LoVo (cell line): ENCODE results near the gene CNN1.
"Not testable (repeated sequence)": the region's sequence is repeated elsewhere in the genome, so short reads cannot be mapped to it uniquely, and the experiment has no call there.

Source experiments
- DNase-seq: peaks from one replicate; pipeline ENCODE4 v3.0.0-alpha.2; 2016; ENCODE audit warnings: low spot score

The CNN1 gene

DNA sequence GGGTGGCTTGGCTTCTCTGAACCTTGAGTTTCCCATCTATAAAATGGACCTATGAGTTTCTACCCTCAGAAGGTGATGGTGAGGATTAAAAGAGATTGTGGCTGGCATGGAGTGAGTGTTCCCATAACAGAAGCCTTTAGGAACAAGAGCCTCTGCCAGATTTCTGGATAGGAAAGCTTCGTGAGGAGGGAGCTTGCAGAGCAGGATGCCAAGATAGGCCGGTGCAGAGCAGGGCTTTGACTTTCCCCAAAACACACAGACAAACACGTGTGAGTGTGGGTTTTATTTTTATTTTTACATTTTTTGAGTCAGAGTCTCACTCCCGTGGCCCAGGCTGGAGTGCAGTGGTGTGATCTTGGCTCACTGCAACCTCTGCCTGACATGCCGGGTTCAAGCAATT, 3.7 kb upstream of the CNN1 start:
- DNase-seq, result no peak

DNA sequence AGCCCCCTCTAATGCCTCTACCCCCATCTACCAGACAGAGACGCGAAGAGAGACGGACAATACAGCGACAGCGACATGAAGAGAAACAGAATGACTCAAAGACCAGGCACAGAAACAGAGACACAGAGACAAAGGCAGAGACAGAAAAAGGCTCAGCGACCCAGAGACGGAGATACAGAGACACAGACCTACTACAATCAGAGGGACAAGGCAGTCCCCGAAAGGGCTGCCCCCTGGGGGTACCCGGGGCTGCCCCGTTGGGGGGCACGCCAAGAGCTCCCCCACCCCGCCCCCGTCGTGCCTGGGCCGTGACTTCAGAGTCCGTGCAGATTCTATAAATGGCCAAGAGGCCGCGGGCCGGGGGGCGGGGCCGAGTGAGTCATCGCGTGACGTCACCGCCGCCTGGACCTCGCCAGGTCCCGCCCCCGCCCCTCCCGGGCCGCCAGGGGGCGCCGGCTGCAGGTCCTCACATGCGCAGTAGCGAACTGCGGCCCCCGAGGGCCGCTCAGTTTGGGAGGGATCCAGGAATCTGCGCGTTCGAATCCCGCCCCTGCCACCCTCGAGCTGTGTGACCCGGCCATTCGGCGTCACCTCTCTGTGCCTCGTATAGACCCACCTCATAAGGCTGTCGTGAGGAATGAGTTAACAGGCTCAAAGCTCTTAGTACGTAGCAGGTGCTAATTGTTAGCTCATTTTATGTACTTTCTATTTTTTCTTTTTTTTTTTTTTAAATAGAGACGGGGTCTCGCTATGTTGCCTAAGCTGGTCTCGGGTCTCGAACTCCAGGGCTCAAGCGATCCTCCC, 2.7 kb upstream of the CNN1 start:
- peak; percentile 89 for DNase-seq

DNA sequence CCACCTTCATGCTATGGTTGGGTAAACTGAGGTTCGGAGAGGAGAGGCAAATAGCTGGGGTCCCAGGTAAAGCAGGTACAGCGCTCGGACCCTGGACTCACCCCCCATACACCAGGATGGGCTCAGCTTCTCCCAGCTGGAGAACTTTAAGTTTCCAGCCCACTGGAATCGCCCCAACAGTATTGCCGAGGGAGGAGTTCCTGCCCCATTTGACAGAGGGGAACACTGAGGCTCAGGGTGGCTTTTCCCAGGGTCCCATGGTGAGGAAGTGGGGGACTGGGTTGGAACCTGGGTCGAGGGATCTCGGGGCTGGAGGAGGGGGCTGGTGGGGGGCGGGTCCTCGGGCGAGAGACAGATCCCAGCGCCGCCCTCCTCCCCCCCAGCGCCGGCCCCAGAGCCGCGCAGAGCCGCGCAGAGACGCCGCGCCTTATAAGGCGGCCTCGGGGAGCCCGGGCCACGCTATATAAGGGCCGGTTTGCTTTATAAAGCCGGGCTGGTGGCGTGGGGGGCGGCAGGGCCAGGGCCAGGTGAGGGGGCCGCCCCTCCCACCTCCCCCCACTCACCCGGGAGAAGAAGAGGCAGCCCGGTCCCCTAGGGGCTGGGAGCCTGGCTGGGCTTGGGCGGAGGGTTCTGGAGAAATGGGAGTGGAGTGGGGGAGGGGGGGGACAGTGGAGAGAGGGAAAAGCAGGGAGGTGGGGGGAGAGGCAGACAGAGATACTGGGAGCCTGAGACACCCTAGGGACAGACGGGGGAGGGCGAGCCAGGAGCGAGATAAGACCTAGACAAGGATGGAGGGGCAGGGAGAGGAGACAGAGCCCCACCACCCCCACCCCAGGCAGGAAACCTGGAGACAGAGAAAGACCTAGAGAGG, 1.1 kb downstream of the CNN1 start:
- DNase-seq, result no peak

- DNase-seq, result no peak
Observed at GRCh38 chr19:11540645-11541044, 2.0 kb downstream of the CNN1 start.

- DNase-seq, result no peak
Observed at GRCh38 chr19:11541238-11541637, 2.6 kb downstream of the CNN1 start.

DNA sequence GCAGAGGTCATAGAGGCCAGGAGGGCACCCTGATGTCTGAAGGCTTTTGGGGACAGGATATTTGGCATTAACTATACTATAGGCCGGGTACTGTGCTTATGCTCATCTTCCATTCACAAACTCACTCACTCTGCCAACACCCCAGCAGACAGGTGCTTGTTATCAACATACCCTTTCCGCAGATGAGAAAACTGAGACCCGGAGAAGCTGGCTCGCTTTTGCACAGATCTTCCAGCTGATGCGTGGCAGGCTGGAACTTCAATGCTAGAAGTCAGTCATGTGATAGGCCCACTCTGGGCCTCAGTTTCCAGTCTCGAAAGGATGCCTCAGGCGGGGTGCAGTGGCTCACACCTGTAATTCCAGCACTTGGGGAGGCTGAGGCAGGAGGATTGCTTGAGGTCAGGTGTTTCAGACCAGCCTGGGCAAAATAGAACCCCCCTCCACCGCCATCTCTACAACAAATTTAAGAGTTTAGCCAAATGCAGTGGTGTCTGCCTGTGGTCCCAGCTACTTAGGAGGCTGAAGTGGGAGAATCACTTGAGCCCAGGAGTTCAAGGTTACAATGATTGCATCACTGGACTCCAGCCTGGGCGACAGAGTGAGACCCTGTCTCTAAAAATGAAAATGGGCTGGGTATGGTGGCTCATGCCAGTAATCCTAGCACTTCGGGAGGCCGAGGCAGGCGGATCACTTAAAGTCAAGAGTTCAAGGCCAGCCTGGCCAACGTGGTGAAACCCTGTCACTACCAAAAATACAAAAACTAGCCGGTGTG, 9.5 kb downstream of the CNN1 start:
- no peak for DNase-seq

- no peak for DNase-seq
Observed at GRCh38 chr19:11549386-11549953, 10.8 kb downstream of the CNN1 start.

DNA sequence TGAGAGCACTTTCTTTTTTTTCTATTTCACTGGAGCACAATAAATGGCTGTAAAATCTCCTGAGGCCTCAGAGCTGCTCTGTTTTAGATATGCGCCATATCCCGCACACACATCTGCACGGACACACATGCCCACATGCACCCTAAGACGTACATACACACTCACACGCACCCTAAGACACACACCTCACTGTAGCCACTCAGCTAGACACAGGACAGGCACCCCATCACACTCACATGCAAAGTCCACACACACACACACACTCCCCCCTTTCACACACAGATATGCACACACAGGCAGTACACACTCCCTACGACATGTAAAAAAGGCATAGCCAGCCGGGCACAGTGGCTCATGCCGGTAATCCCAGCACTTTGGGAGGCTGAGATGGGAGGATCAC, 11.6 kb downstream of the CNN1 start:
- DNase-seq, result no peak

DNA sequence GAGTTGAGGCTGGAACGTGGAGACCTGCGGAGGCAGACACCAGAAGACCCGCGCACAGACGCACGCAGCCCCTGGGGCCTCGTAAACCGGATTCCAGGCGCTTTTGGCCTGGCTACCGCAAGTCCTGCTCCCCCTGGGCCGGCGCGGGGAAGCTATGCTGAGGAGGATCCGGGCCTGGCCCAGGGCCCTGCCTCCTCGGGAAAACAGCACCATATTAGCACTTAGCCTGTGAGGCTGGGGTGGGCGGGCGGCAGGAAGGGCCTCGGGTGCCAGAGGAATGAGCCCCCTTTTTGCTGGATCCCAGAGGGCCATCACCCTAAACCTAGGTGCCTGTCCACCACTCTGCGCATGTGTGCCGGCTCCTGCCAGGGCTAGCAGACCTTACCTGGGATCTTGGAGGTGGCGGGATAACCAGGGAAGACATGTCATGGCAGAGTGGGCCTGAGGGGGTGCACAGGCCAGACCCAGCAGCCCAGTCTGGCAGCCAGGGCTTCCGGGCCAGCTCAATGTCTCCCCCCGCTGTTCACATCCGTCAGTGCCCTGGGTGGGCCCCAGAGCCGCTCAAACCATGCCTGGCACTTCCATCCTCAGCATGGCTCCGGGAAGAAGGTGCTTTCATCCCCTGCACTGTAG, 13.1 kb downstream of the CNN1 start:
- no peak for DNase-seq

DNA sequence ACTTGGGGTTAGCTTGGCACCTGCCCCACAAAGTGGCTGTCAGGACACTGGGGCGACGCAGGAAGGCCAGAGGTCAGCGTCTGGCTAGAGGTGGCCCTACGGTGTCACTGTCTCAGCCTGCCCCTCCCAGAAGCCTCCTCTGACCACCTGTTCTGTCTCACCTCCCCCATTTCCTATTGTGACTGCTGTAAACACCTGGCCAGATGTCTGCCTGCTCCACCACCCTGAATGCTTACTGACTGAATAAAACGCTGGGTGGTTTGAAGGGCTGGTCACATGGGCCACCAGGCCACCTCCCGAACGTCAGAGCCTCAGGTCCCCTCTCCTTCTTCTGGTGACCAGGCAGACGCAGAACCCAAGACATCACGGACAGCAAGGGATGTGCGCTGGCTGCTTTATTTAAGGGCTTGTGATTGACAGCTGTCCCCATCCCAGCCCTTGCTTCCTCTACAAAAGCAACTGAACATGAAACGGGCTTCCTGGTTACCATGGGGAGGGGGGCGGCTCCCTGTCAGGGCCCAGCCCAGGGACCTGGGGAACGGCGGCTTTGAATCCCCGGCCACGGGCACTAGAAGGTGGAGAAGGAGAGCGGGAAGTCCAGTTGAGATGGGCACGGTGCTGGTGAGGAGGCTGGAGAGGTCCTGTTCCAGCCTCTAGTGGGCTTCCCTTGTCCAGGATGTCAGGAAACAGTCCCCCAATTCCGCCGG, 14.2 kb downstream of the CNN1 start:
- DNase-seq, result no peak

DNA sequence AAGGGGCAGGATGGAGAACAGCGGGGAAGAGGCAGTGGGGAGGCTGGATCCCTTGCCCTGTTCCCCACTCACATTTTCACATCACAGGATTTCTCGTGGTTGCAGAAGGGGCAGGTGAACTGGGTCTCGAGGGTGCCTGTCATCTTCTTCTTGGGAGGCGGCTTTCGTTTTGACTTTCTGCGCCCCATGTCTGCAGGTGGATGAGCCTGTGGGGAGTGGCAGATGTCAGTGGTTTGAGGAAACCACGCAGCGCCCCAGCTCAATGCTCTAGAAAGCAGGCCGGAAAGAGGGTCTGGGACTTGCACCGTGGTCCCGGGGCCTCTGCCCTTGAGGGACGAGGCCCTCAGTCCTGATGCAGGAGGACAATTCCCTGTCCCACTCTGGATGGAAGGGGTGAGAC, 15.5 kb downstream of the CNN1 start:
- DNase-seq, result no peak

- DNase-seq, result no peak
Observed at GRCh38 chr19:11555246-11555645, 16.6 kb downstream of the CNN1 start.

DNA sequence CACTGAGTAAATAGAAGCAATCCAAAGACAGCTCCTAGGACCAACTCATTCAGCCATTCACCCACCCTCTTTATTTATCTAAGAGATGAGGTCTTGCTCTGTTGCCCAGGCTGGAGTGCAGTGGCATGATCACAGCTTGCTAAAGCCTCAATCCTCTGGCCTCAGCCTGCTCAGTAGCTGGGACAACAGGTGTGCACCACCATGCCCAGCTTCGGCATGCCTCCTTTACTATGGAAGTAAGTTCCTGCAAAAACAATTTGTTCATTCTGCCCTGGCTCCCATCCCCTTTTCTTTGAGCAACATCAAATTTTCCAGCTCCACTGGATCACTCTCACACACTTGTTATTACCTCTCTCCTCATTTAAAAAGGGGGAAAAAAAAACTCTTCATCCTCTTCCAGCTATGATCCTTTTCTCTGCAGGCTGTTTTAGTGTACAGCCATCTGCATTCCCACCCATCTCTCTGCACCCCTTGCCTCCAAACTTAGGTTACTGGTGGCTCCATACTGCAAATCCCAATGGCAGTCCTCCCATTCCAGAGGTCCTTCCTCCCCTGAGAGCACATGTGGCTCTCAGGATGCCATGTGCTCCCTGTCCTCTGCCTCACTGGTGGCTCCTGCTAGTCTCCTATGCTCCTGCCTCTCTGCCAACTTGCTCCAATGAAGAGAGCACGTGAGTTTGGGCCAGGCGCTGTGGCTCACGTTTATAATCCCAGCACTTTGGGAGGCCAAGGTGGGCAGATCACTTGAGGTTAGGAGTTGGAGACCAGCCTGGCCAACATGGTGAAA, 18.2 kb downstream of the CNN1 start:
- no peak for DNase-seq

DNA sequence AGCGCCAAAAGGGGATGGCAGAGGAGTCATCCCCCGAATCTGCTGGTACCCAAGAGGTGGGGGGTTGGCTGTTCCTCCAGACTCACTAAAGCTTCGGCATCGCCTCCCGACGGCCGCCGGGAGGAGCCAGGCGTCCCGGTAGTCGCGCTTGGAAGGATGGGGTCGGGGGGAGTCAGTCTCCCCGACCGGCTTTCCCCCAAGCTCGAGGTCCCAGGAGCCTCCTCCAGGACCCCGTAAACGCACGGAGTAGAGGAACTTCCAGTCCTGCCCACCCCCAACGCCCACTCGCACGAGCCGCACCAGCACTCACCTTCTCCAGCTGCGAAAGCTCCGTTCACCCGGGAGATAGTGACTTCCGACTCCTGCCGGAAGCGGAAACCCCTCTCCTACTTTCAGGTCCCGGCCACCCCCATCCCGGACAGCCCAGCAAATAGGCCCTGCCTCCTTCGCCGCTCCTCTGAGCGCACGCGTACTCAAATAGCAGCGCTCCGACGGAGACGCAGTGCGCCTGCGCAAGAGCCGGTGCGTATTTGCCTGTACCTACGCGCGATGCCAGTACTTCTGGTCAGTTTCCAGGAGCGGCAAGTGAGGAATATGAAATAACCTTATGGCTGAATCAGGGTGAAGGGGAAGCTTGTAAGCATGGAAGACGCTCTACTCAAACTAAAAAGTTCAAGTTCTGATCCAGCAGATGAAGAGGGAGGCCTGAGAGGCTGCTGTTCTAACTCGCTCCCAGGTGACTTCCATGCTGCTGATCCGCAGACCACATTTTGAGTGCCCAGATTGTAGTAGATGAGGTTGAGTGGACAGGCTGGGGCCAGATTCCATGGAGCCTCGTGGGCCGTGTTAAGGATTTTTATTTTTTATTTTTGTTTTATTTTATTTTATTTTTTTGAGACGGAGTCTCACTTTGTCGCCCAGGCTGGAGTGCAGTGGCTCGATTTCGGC, 20.5 kb downstream of the CNN1 start, which contains the start of gene ELOF1:
TSS of gene ELOF1 (minus strand) at position 350 of the 948 bp plus-strand sequence. CDS start 4,883 bp downstream, outside the sequence.
- DNase-seq, result peak; percentile 98

GRCh38 chr19:11560404-11561051, 21.9 kb downstream of the CNN1 start:
- peak; percentile 66 for DNase-seq

DNA sequence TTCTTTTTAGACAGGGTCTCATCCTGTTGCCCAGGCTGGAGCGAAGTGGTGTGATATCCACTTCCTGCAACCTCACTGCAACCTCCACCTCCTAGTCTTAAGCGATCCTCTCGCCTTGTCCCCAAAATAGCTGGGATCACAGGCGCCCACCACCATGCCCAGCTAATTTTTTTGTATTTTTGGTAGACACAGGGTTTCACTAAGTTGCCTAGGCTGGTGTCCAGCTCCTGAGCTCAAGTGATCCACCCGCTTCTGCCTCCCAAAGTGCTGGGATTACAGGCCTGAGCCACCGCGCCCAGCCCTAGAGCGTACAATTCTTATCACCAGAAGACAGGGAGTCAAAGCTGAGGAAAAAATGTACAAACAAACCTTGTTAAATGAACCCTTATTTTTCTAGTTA, 24.9 kb downstream of the CNN1 start:
- no peak for DNase-seq

GRCh38 chr19:11564082-11564807, 25.6 kb downstream of the CNN1 start:
- not testable (repeated sequence) for DNase-seq

DNA sequence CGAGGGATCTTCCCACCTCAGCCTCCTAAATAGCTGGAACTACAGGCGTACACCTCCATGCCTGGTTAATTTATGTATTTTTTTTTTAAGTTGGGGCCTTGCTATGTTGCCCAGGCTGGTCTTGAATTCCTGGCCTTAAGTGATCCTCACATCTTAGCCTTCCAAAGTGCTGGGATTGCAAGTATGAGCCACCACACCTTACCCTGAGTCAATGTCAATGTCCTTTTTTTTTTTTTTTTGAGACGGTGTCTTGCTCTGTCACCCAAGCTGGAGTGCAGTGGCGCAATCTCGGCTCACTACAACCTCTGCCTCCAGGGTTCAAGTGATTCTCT, 27.0 kb downstream of the CNN1 start:
- DNase-seq, result not testable (repeated sequence)
